Myocyte (in vitro differentiated cells): ENCODE measurements around the gene MYZAP. TPM values are rescaled to one million over a fixed set of nuclear protein-coding genes. Genes with fewer than 3 reads are reported as not detected.

ENCODE experiments used
- total RNA-seq: library from RNA; depleted of rRNA; stranded (reverse); fragments of >200 nt; gene quantifications from 2 replicates; pipeline ENCODE4 v1.2.3, GENCODE V29; 2014

MYZAP gene
- total RNA-seq, 1 donor from 2014 or later: 1.5 TPM

Other genes starting within 250 kb of the MYZAP start
- gene CGNL1, start 215.4 kb upstream of the MYZAP start, total RNA-seq: 3.7 and 4.0 TPM in 2 replicates
- gene POLR2M, start 114.8 kb downstream of the MYZAP start, total RNA-seq: 64.4 and 141 TPM in 2 replicates